GM11168 (cell line): ENCODE results near the gene FGF8.
"Not testable (repeated sequence)": the region's sequence is repeated elsewhere in the genome, so short reads cannot be mapped to it uniquely, and the experiment has no call there.

ENCODE experiments used
- in situ Hi-C: fragments of 300-500 bp; cut with MboI; formaldehyde crosslinking; loops from one replicate; pipeline ENCODE4 v1.12.0; 2022; ENCODE audit warnings: low sequenced_read_pairs; ENCODE audit not compliant: unreplicated experiment

The FGF8 gene, protein sequence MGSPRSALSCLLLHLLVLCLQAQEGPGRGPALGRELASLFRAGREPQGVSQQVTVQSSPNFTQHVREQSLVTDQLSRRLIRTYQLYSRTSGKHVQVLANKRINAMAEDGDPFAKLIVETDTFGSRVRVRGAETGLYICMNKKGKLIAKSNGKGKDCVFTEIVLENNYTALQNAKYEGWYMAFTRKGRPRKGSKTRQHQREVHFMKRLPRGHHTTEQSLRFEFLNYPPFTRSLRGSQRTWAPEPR

DNA sequence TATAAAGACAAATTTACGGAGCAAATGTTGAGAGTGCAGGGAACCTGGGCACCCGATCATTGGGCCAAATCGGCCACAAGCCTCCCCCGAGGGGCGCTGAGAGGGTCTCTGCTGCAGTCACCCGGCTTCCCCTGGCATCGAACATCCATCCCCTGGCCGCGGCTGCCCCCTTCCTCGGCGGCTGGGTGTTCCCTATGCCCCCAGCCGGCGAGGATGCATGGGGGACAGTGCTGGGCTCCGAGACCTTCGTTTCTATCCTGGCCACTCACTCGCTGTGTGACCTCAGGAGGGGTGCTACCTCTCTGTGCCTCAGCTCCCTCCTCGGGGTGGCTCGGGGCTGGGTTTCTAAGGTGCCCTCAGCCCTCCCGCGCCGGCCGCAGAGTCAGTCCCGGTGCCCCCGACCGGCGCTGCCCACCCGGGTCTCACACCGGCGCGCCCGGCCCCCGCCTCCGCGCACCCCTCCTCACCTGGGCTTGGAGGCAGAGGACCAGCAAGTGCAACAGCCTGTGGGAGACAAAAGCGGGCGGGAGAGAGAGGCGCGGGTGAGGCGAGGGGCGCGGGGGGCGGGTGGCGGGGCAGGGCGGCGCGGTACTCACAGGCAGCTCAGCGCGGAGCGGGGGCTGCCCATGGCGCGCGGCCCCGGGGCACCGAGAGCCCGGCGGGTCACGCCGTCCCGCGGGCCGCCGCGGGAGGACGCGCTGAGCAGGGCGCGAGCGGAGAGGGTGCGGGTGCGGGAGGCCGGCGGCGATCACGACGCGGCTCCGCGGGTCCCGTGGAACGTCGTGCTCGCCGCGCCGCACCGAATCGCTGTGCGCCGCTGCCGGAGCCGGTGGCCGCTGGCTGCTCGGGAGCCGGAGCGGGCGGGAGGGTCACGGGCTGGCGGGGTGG is at the start of gene FGF8:
TSS of gene FGF8 (minus strand) at position 842 of the 888 bp plus-strand sequence. CDS start at position 628, 214 bp downstream.
- in situ Hi-C loops, result no loop called here

DNA sequence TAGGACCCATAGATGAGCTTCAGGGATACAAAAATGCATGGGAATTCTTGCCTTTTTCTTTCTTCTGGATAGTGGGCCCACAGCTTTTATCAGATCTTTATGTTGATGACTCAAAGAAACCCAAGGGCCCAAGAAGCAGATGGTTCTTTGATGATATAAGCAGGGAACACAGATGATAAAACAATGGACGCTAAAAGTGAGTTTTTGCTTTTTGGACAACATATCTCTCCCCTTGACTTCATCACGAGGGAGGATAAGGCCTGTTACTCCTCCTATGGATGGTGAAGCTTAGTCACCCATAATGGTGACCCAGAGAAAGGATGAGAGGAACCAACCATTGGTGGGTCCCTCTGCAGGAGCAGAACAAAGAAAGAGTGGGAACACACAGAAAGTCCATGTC is 48.8 kb upstream of the FGF8 start:
- in situ Hi-C loops, result no loop called here

DNA sequence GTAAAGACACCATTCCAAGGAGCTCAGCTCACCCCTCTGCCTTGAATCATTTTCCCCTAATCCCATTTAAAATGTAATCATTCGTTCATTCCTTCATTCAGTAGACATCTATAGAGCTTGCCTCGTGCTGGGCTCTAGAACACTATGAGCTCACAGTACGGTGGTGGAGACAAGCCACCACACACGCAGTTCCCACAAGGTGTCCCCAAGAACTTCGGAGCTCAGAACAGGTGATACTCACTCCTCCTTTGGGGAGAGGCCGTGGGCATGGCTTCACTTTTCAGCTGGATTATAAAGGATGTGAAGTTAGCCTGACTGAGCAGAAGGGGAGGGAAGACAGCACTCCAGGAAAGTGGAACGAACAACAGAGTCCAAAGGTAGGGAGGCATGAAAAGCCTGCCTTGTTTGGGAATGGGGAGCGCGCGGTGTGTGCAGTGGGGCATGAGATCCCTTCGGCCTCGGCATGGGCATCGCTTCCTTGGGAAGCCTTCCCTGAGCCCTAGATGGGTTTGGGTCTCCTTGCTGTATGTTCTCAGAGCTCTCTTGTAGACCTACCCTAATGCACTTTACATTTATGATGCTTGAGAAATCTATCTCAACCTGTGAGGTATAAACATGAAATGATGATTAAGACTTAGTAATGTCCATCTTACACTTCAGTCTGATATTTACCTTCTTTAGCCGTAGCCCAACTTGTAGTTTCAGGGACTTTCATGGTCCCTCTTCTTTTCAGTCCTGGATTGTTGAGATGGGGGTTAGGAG is 43.1 kb upstream of the FGF8 start:
- in situ Hi-C loops, result no loop called here

DNA sequence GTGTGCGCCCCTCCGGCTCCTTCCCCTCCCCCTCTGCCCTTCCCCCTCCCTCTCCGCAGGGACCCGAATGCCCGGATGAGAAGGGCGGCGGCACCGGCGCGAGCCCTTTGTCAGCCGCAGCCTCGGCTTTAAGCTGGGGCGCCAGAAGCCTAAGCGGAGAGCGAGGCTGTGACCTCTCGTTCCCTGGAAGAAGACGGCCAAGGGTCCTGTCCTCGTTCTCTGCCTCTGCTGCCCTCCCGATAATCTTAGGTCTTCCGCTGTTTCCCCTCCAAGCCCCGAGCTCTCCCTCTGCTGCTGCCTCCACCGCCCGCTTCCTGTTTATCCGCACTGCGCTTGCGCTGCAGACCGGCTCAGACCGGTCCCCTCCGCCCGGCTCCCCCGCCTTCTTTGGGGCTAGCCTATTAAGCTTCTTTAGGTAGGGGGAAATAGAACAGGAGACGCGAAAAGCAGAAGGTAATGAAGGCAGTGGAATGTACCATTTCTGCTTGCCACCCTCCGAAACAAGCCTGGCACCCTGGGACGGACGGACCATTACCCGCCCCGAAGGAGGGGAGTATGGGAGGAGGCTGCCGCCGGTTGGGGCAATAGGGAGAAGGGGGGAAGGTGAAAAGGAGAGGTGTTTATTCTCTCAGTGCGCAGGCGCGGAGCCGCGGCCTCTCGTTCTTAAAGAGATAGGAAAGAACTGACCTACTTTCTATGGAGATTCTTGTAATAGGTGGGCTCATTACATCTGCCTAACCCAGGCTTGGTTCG is 42.4 kb upstream of the FGF8 start, which contains the start of gene OGA:
TSS of gene OGA (minus strand) at position 326 of the 753 bp plus-strand sequence. CDS start 422 bp downstream, outside the sequence.
- in situ Hi-C loops, result no loop called here

DNA sequence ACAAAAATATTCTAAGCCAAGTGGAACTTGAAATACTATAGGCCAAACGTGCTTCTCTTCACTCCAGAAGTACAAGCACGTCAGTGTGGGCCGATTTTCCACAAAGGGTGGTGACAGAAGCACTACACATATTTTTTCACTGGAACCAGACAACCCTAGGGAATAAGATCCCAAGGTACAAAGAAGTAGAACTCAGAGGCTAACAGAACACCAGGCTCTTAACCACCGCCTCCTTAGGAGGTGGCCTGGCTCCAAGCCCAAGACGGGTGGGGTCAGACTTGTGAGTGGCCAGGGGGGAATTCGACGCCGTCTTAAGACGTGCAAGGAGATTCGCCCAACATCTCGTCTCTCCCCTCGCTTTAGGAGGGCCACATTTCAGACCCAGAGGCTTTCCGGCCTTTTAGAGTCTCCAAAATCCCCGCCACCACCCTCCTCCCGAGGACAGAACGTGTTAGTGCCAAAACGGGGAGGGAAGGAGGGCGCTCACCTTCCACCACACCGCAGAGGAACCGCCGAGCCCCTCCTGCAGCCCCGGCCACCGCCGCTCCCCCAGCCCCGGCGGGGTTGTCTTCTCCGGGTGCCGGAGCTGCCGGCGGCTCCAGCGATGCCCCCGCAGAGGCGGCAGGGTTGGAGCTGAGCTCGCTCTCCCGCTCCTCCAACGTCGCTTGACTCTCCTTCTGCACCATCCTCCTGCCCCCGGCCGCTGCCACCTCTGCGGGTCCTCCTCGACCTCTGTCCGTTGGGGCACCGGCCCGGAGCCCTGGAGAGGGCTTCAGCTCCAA is 41.6 kb upstream of the FGF8 start:
- in situ Hi-C loops, result no loop called here

DNA sequence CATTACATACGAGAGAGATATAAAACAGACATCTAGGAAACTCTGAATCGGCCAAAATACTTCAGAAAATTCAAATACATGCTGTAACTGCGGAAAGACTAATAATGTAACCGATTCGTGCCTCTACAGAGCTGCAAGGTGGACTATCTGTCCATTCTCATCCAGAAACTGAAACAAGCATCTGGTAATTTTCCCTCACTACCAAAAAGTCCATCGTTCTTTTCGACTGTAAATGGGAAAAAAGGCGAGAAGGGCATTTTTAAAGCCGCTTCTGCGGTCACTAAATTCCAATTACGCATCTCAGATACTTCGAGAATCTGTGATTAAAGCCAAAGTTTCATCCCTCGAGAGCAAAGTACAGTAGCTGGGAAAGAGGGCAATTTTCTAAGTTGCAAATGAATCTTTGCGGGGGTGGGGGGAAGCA is 41.0 kb upstream of the FGF8 start:
- in situ Hi-C loops, result no loop called here

DNA sequence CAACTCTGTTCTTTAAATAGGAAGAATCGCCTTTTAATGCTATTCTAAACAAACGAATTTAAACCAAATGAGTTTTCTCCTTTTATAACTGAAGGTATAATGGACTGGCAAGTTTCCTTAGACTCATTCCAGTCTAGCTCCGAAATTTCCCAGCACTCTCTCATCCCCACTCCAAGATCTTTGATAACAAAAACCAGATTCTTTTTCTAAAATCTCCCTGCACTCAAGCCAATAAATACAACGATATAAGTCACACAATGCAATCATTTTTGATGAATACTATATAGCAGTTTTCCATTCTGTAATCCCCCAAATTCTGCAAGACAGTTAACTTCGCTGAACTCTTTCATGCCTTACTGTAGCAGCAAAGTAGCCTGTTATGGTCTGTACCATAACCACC is 40.5 kb upstream of the FGF8 start:
- in situ Hi-C loops, result no loop called here

DNA sequence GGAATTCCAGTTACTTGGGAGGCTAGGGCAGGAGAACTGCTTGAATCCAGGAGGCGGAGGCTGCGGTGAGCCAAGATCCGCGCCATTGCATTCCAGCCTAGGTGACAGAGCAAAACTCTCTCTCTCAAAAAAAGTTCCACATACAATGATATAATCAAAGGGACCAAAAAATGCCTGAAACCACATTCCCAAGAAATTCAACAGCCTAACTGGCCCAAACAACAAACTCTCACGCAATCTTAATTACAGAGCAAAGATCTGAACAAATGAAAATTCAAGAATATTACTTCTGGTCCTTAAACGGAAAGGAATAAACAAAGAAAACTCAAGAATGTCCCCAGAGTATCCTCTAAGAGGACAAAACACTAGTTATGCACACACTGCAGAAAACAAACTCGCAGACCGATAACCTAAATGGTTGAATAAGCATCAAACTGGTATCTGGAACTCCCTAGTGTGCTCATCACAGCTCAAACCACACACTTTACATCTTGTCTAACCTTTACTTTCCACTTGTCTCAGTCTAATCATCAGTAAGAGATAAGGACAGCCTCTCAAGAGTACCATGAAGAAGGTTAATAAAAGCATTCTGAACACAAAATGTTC is 38.7 kb upstream of the FGF8 start:
- in situ Hi-C loops, result no loop called here

DNA sequence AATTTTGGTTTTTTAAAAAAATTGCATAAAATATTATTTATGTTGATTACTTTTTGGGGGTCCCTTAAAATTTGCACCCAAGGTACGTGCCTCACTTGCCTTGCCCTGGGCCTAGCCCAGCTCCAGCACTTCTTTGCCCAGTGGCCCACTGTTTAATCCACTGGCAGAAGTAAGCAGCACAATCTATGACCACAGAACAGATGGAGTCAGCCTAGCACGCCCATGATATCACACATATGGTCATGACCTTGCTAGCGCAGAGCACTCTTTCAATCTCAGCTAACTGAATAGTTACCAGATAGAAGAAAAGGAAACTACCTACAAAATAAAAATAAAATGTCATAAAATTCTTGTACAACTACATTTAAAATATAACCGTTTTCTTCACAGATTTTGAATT is 36.7 kb upstream of the FGF8 start:
- in situ Hi-C loops, result no loop called here

DNA sequence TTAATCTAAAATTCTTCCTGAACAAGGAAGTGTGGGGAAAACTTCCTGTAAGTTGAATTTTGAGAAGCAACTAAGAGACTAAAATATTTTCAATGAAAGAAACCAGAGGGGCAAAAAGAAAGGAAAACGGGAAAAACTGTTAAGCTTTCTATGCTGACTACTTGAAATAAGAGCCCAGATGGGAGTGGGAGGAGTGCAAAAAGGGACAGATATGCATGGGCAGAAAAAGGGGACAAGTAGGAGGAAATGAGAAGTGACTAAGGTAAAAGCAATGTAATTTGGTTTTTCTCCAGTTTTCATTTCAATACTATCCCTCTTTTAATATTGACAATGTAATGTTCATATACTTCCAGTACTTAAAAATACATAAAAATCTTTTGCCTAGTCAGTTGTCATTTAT is 31.2 kb upstream of the FGF8 start:
- in situ Hi-C loops, result no loop called here

DNA sequence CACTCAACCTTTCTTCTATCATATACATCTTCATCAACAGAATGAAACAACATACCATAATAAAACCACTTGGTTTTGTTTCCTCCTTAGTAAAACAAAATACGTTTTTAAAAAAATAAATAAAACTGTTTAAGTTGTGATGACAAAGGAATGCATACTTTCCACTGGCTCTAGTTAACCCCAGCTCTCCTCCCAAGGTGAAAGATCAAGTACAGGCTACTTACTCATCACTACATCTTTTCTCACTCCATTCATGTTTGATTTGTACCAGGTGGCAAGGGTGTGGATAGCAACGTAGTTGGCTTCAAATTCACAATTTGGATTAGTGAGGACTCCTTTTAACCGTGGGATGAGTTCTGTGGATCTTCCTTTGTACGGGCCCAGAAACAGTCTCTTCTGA is 27.6 kb upstream of the FGF8 start:
- in situ Hi-C loops, result no loop called here

DNA sequence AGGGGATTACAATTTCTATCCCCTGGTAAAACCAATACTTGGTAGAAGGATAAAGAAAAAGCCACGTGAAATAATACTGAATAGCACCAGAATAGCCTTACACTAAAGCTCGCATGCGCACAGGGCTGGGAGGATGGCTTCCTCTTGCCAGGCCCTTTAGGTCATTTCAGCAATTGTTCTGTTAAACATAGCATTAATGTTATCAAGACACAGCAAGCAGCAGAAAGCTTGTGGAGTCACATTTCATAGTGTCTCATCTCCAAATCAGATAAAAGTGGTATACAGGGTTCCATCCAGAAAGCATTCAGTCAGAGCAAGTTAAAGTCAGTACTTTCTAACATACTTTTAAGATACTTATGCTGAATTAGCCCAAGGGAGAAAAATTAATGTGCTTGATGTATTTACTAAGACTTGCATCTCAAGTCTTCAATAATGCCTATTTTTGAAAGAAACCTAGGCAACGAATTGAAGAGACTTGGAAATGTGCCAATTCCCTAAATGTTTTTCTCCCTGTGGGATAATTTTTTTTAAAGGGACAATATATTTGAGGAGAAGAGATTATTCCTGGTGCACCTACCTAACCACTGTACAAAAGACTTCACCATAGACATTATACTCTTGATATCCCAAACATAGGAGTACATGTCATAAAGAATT is 21.6 kb upstream of the FGF8 start:
- in situ Hi-C loops, result no loop called here

DNA sequence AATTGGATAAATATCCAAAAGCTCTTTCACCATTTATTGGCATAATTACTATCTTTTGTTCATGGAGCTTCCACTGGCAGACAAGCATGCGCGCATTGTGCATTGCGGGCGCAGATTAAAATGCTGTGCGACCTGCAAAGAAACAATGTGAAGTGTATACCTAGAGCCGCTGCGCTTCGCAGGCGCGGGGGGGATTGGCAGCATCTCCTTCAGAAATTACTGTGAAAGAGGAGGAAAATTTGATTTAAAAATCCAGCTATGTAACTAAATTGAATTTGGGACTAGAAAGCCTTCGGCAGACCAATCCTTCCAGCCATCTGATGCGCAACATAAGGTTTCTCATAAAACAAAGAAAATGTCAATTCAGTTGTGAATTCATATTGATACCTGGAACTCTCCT is 17.6 kb upstream of the FGF8 start:
- in situ Hi-C loops, result no loop called here

DNA sequence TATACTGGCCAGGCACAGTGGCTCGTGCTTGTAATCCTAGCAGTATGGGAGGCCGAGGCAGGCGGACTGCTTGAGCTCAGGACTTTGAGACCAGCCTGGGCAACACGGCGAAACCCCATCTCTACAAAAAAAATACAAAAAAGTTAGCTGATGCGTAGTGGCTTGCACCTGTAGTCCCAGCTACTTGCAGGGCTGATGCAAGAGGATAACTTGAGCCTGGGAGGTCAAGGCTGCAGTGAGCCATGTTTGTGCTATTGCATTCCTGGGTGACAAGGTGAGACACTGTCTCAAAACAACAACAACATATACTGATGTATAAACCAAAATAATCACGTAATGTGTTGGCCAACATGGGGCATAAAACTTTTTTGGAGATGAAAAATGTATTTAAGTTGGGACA is 13.8 kb upstream of the FGF8 start:
- in situ Hi-C loops, result no loop called here

DNA sequence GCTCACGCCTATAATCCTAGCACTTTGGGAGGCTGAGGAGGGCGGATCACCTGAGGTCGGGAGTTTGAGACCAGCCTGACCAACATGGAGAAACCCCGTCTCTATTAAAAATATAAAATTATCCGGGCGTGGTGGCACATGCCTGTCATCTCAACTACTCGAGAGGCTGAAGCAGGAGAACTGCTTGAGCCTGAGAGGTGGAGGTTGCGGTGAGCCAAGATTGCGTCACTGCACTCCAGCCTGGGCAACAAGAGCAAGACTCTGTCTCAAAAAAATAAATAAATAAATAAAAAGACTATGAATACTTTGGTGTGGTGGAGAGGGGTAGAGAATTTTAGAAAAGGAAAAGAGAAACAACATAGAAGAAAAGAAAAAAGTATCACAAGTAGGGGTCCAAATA is 13.3 kb upstream of the FGF8 start:
- in situ Hi-C loops, result not testable (repeated sequence)

DNA sequence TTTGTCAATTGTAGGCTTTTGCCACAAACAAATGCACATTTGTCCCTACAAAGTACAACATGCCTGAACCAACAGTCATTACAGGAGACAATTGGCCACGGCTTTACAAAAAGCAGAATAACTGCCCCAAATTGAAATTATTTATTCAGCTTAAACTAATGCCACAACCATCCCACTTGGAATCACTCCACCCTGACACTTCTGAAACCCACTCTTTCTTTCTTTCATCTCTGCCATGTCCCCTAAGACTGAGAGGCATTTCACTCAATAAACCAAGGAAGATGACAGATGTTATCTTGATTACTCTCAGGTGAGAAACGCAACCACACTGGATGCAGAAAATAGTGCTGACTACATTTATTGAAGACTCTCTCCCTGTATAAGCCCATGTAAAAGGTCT is 9.9 kb upstream of the FGF8 start:
- in situ Hi-C loops, result no loop called here

DNA sequence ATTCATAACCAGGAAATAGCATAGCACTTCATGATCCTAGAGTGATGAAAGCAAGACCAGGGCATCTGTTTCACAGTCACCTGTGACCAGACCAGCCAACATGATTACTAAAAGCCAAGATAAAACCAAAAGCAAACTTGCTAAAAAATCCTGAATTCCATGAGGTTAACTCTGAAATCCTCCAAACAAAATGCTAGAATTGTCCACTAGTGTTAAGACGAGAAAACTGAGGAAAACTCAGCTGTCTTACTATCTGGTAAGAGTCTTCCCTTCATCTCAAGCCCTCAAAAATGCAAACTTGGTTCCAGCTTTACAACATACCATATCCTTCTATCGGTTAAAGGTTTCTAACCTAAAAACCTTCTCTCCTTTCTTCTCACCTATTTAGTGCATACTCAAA is 8.6 kb upstream of the FGF8 start:
- in situ Hi-C loops, result no loop called here

DNA sequence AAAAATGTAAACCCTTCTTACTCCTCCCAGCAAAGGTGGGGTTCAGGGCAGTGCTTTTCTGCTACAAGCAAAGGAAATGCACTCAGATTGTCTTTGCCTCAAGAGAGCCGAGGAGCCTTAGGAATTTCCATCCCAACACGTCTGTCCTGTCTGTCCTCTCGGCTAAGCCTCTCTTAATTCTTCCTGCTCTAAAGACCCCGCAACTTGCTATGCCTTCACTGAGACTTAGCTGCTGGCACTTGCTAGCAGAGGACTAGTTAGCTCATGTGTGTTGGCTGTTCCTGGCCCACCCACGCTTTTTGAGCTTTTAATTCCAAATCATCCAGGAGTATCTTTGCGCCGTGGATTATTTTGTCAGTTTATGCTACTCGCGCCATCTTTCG is 7.8 kb upstream of the FGF8 start:
- in situ Hi-C loops, result no loop called here
